ENCODE data around the gene RNASE7.

The RNASE7 gene

DNA sequence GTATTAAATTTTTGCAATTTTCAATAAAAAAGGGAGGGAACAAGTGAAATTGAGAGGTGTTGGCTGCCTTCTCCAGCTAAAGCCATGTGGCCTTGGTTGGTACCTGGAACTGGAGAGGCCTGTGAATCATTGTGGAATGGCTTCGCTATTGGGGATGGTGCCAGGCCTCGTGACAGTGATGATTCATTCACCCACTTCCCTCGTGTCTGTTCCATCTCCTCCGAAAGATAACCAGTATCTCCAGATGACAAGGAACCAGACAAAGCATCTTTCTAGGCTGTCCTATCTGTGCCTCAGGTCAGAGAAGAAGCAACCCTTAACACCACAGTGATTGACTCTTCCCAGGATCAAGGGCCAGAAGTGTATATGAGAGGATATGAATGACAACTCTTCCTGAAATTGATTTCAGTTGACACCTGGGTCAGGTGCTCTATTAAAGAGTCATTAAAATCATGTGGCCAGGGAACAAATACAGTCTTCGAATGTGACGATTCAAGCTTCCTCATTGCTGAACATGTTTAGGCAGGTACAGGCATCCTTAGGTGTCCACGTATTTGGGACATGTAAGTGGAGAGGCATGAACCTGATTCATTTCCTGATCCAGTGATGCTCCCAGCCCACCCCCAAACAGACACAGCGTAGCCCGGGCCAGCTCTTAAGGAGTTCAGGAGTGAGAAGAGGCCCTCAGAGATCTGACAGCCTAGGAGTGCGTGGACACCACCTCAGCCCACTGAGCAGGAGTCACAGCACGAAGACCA is at the start of gene RNASE7:
Gene RNASE7 (plus strand): TSS at position 687 of the 758 bp plus-strand sequence. CDS start 631 bp downstream, outside the sequence.
- no peak within 1 kb of the TSS for H3K4me3 ChIP-seq (ENCODE audit: low read length)
- DNase-seq (ENCODE audit: low read depth) = peak; percentile 58
- TF ChIP-seq, protein P1, sequence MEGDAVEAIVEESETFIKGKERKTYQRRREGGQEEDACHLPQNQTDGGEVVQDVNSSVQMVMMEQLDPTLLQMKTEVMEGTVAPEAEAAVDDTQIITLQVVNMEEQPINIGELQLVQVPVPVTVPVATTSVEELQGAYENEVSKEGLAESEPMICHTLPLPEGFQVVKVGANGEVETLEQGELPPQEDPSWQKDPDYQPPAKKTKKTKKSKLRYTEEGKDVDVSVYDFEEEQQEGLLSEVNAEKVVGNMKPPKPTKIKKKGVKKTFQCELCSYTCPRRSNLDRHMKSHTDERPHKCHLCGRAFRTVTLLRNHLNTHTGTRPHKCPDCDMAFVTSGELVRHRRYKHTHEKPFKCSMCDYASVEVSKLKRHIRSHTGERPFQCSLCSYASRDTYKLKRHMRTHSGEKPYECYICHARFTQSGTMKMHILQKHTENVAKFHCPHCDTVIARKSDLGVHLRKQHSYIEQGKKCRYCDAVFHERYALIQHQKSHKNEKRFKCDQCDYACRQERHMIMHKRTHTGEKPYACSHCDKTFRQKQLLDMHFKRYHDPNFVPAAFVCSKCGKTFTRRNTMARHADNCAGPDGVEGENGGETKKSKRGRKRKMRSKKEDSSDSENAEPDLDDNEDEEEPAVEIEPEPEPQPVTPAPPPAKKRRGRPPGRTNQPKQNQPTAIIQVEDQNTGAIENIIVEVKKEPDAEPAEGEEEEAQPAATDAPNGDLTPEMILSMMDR (conservative IDR thresholded peaks at IDR 0.05; ENCODE audit: low read length) = no peak

GRCh38 chr14:20996521-20996920 is 45.6 kb upstream of the RNASE7 start:
- no peak overlapping the region for H3K4me3 ChIP-seq (ENCODE audit: low read length)
- no peak for DNase-seq (ENCODE audit: low read depth)
- TF ChIP-seq, protein P1 (conservative IDR thresholded peaks at IDR 0.05; ENCODE audit: low read length) = no peak

- H3K4me3 ChIP-seq (ENCODE audit: low read length) = no peak overlapping the region
- TF ChIP-seq, protein P1 (conservative IDR thresholded peaks at IDR 0.05; ENCODE audit: low read length) = no peak
- DNase-seq (ENCODE audit: low read depth) = no peak
Observed at GRCh38 chr14:20997115-20997514, 45.0 kb upstream of the RNASE7 start.

GRCh38 chr14:20997564-20997963 is 44.6 kb upstream of the RNASE7 start:
- no peak overlapping the region for H3K4me3 ChIP-seq (ENCODE audit: low read length)
- TF ChIP-seq, protein P1 (conservative IDR thresholded peaks at IDR 0.05; ENCODE audit: low read length) = no peak
- DNase-seq (ENCODE audit: low read depth) = no peak

GRCh38 chr14:20998139-20998538 is 44.0 kb upstream of the RNASE7 start:
- TF ChIP-seq, protein P1 (conservative IDR thresholded peaks at IDR 0.05; ENCODE audit: low read length) = no peak
- no peak for DNase-seq (ENCODE audit: low read depth)
- H3K4me3 ChIP-seq (ENCODE audit: low read length) = no peak overlapping the region

DNA sequence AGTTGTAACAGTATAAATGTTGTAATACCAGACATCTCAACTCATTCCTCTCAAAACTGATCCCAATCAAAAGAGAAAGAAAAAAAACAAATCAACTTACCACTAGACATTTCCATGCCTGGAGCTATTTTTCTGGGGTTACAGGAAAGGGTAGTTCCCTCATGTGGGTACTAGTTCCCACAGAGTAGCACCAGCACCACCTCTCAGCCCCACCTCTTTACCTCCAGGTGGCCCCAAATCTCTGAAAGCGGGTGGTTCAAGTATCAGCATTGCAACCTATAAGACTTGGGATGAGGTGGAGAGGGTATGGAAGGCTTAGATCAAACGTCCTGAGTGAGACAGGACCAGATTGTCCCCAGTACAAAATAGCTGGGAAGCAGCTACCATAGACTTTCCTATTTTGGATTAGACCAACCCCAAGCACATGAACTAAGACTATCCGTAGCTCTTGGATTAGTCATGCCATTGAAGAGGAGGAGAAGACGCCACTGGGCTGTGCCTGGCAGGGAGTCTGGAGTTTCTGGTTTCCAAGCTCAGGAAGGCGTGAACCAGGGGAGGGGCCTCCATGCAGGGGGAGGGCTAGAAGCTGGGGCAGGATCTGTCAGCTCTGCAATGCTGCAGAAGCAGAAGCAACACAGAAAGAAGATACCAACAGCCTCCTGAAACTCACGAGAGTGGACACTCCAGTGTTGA is 43.3 kb upstream of the RNASE7 start, which contains the start of gene SLC39A2:
Gene SLC39A2 (plus strand): TSS at position 620 of the 693 bp plus-strand sequence. CDS start 154 bp downstream, outside the sequence.
- DNase-seq (ENCODE audit: low read depth) = peak; percentile 77
- TF ChIP-seq, protein P1 (conservative IDR thresholded peaks at IDR 0.05; ENCODE audit: low read length) = no peak

More for the DNA sequence above, 43.3 kb upstream of the RNASE7 start, which contains the start of gene SLC39A2:
- no peak within 1 kb of the TSS for H3K4me3 ChIP-seq (ENCODE audit: low read length)

Measured in AG10803 (cell line).